Adrenal gland (tissue), 5 donors: ENCODE results near the gene VAC14.

Experiments
- POLR2A ChIP-seq, 2 donors: fragments of 450-650 bp; IDR thresholded peaks; one replicate each; pipeline ENCODE4 v1.6.1; 2017; ENCODE audit warnings: antibody characterized with exemption in 2 of 2, mild to moderate bottlenecking in 2 of 2, moderate library complexity in 1 of 2
- TF ChIP-seq, protein P1 (sequence below), 6 experiments: fragments of 450-650 bp in 4 of 6; fragments of 200-600 bp in 2 of 6; sonication (generic) in 1 of 6; IDR thresholded peaks; 1 replicate in 5 of 6; 2 replicates in 1 of 6; pipeline versions ENCODE4 v1.5.1 to v1.8.0; 2016 to 2021; ENCODE audit warnings: antibody characterized with exemption in 6 of 6, mild to moderate bottlenecking in 2 of 6, moderate library complexity in 1 of 6
- donor health status: DM: no; HTN: no; CAD: no.

DNA sequence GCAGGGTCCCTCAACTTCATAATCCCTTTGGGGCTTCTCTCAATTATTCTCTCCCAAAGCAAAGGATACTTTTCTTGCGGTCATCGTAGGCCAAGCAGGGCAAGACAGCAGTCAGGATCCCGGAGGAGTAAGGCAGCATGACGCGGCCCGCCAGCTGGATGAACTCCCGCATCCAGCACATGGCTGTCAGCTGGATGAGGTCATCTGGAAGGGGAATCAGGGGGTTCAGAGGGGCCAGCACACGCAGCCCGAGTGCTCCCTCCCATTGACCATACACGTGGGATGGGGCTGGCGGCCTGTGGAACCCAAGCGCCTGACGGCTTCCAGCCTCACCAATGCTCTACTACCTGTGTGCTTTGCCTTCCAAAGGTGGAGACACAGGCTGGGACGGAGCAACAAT, 19.2 kb downstream of the VAC14 start:
- no peak for TF ChIP-seq POLR2A (IDR thresholded peaks at IDR 0.05)
- TF ChIP-seq, protein P1, sequence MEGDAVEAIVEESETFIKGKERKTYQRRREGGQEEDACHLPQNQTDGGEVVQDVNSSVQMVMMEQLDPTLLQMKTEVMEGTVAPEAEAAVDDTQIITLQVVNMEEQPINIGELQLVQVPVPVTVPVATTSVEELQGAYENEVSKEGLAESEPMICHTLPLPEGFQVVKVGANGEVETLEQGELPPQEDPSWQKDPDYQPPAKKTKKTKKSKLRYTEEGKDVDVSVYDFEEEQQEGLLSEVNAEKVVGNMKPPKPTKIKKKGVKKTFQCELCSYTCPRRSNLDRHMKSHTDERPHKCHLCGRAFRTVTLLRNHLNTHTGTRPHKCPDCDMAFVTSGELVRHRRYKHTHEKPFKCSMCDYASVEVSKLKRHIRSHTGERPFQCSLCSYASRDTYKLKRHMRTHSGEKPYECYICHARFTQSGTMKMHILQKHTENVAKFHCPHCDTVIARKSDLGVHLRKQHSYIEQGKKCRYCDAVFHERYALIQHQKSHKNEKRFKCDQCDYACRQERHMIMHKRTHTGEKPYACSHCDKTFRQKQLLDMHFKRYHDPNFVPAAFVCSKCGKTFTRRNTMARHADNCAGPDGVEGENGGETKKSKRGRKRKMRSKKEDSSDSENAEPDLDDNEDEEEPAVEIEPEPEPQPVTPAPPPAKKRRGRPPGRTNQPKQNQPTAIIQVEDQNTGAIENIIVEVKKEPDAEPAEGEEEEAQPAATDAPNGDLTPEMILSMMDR (IDR thresholded peaks at IDR 0.05): no peak
